ENCODE results near the gene AKR1E2. TPM values are rescaled to one million over a fixed set of nuclear protein-coding genes. Genes with fewer than 3 reads are reported as not detected.

Gene AKR1E2
- total RNA-seq, 2 donors from 2014 or later, result 0.26 to 14.5 TPM

- Histone ChIP-seq H3K27ac (no peak overlapping the region), H3K27me3 (no peaks in the 10 kb centered on the region), H3K36me3 (replicated peaks in 1 of 2; ENCODE audit: insufficient read depth in 1 of 2, low read depth in 2 of 2) (no peaks in the 10 kb centered on the region), H3K4me3 (no peak overlapping the region), H3K4me1 (peaks cover 3% of the 10 kb centered on the region), H3K9me3 (no peaks in the 10 kb centered on the region)
- TF ChIP-seq CTCF (IDR thresholded peaks at IDR 0.05) (no peak), POLR2A (IDR thresholded peaks at IDR 0.05) (no peak)
- intact Hi-C loops (cut with DNase I), result no loop called here
- DNase-seq (no peak), ATAC-seq (no peak)
- 81 to 91% methylated on average over 1 of the region's 1 CpG for WGBS, 2 donors
Observed at GRCh38 chr10:4837551-4837950, 11.5 kb downstream of the AKR1E2 start.

GRCh38 chr10:4838743-4839142 lies 12.7 kb downstream of the AKR1E2 start:
- WGBS, 2 donors, result 56 to 76% methylated on average over 3 of the region's 3 CpGs
- Histone ChIP-seq H3K27ac (no peak overlapping the region), H3K9me3 (no peaks in the 10 kb centered on the region), H3K4me1 (peaks cover 3% of the 10 kb centered on the region), H3K36me3 (replicated peaks in 1 of 2; ENCODE audit: insufficient read depth in 1 of 2, low read depth in 2 of 2) (no peaks in the 10 kb centered on the region), H3K4me3 (no peak overlapping the region), H3K27me3 (no peaks in the 10 kb centered on the region)
- no peak for TF ChIP-seq POLR2A (IDR thresholded peaks at IDR 0.05)
- no peak for TF ChIP-seq CTCF (IDR thresholded peaks at IDR 0.05)
- DNase-seq (no peak), ATAC-seq (no peak)
- intact Hi-C loops (cut with DNase I), result no loop called here

- Histone ChIP-seq H3K4me3 (no peak overlapping the region), H3K4me1 (peaks cover 3% of the 10 kb centered on the region), H3K27me3 (no peaks in the 10 kb centered on the region), H3K9me3 (no peaks in the 10 kb centered on the region), H3K27ac (no peak overlapping the region), H3K36me3 (replicated peaks in 1 of 2; ENCODE audit: insufficient read depth in 1 of 2, low read depth in 2 of 2) (no peaks in the 10 kb centered on the region)
- DNase-seq (no peak), ATAC-seq (no peak)
- WGBS, 2 donors, result 61 to 67% methylated on average over 4 of the region's 4 CpGs
- TF ChIP-seq POLR2A (IDR thresholded peaks at IDR 0.05) (no peak), CTCF (IDR thresholded peaks at IDR 0.05) (no peak)
- intact Hi-C loops (cut with DNase I), result no loop called here
Observed at GRCh38 chr10:4839353-4839752, 13.3 kb downstream of the AKR1E2 start.

GRCh38 chr10:4840151-4840550 lies 14.1 kb downstream of the AKR1E2 start:
- no peak for DNase-seq
- no peak overlapping the region for H3K27ac ChIP-seq
- WGBS, 2 donors, result 37 to 58% methylated on average over 2 of the region's 2 CpGs
- H3K4me1 ChIP-seq, result peaks cover 3% of the 10 kb centered on the region
- H3K9me3 ChIP-seq, result no peaks in the 10 kb centered on the region
- no peak overlapping the region for H3K4me3 ChIP-seq
- no peaks in the 10 kb centered on the region for H3K36me3 ChIP-seq (replicated peaks in 1 of 2; ENCODE audit: insufficient read depth in 1 of 2, low read depth in 2 of 2)
- intact Hi-C loops (cut with DNase I), result no loop called here
- H3K27me3 ChIP-seq, result no peaks in the 10 kb centered on the region
- TF ChIP-seq CTCF (IDR thresholded peaks at IDR 0.05) (no peak), POLR2A (IDR thresholded peaks at IDR 0.05) (no peak)
- ATAC-seq, result no peak

GRCh38 chr10:4843525-4844180 lies 17.6 kb downstream of the AKR1E2 start:
- intact Hi-C loops (cut with DNase I), result no loop called here
- no peak for DNase-seq
- 94% methylated on average over 9 to 16 of the region's 16 CpGs for WGBS, 2 donors
- Histone ChIP-seq H3K27me3 (no peaks in the 10 kb centered on the region), H3K4me3 (no peak overlapping the region), H3K9me3 (no peaks in the 10 kb centered on the region), H3K36me3 (replicated peaks in 1 of 2; ENCODE audit: insufficient read depth in 1 of 2, low read depth in 2 of 2) (no peaks in the 10 kb centered on the region), H3K27ac (no peak overlapping the region), H3K4me1 (no peaks in the 10 kb centered on the region)
- TF ChIP-seq POLR2A (IDR thresholded peaks at IDR 0.05) (no peak), CTCF (IDR thresholded peaks at IDR 0.05) (no peak)
- ATAC-seq, result no peak

All from body of pancreas (tissue), 4 donors.